ENCODE measurements around the gene GALNT2.

The GALNT2 gene

GRCh38 chr1:230129341-230129740 lies 62.3 kb downstream of the GALNT2 start:
- no peak for DNase-seq (ENCODE audit: low spot score)

- DNase-seq (ENCODE audit: low spot score) = no peak
These were observed 63.3 kb downstream of the GALNT2 start for GRCh38 chr1:230130172-230130944.

GRCh38 chr1:230131457-230131856 lies 64.4 kb downstream of the GALNT2 start:
- no peak for DNase-seq (ENCODE audit: low spot score)

- DNase-seq (ENCODE audit: low spot score) = no peak
These were observed 65.7 kb downstream of the GALNT2 start for GRCh38 chr1:230132758-230133157.

GRCh38 chr1:230135726-230136125 lies 68.7 kb downstream of the GALNT2 start:
- DNase-seq (ENCODE audit: low spot score) = no peak

GRCh38 chr1:230136453-230137336 lies 69.7 kb downstream of the GALNT2 start:
- no peak for DNase-seq (ENCODE audit: low spot score)

- DNase-seq (ENCODE audit: low spot score) = no peak
These were observed 70.3 kb downstream of the GALNT2 start for GRCh38 chr1:230137337-230137815.

GRCh38 chr1:230138561-230139239 lies 71.7 kb downstream of the GALNT2 start:
- no peak for DNase-seq (ENCODE audit: low spot score)

GRCh38 chr1:230139315-230139714 lies 72.3 kb downstream of the GALNT2 start:
- DNase-seq (ENCODE audit: low spot score) = peak; percentile 77

- no peak for DNase-seq (ENCODE audit: low spot score)
These were observed 72.7 kb downstream of the GALNT2 start for GRCh38 chr1:230139741-230140140.

- DNase-seq (ENCODE audit: low spot score) = no peak
These were observed 73.4 kb downstream of the GALNT2 start for GRCh38 chr1:230140221-230141020.

GRCh38 chr1:230141021-230141648 lies 74.1 kb downstream of the GALNT2 start:
- DNase-seq (ENCODE audit: low spot score) = no peak

- DNase-seq (ENCODE audit: low spot score) = no peak
These were observed 75.0 kb downstream of the GALNT2 start for GRCh38 chr1:230141797-230142607.

- DNase-seq (ENCODE audit: low spot score) = no peak
These were observed 75.7 kb downstream of the GALNT2 start for GRCh38 chr1:230142608-230143210.

GRCh38 chr1:230143534-230143933 lies 76.5 kb downstream of the GALNT2 start:
- DNase-seq (ENCODE audit: low spot score) = peak; percentile 91

GRCh38 chr1:230144010-230144614 lies 77.1 kb downstream of the GALNT2 start:
- DNase-seq (ENCODE audit: low spot score) = no peak

GRCh38 chr1:230144758-230145504 lies 77.9 kb downstream of the GALNT2 start:
- peak; percentile 72 for DNase-seq (ENCODE audit: low spot score)

GRCh38 chr1:230145505-230145899 lies 78.5 kb downstream of the GALNT2 start:
- DNase-seq (ENCODE audit: low spot score) = peak; percentile 82

Measured in hematopoietic multipotent progenitor cell treated with erythropoietin and hydrocortisone succinate and interleukin-3 and kit ligand, for 15 days (in vitro differentiated cells).